Heart left ventricle (tissue), 16 donors: ENCODE data around the gene LITAFD. TPM values are rescaled to one million over a fixed set of nuclear protein-coding genes. Genes with fewer than 3 reads are reported as not detected.

Experiments used
- ATAC-seq, 4 donors: fragments of 200-7000 bp; cut with Tn5 transposase; one replicate each; pipeline ENCODE4 v1.9.1; 2020 to 2022; ENCODE audit warnings: moderate library complexity in 4 of 4, mild to moderate bottlenecking in 3 of 4, moderate number of reproducible peaks in 1 of 4
- DNase-seq, 5 donors: peaks; one replicate each; pipeline ENCODE4 v3.0.0-alpha.2; 2020
- H3K27ac ChIP-seq, 12 donors: fragments of 200-600 bp; sonication (generic) in 4 of 12; one replicate each; pipeline versions ENCODE4 v1.5.0 to v1.8.0; 2016 to 2022; ENCODE audit warnings: mild to moderate bottlenecking in 2 of 12
- H3K27me3 ChIP-seq, 9 donors: fragments of 200-600 bp; sonication (generic) in 2 of 9; one replicate each; pipeline versions ENCODE4 v1.5.1 to v1.8.0; 2016 to 2022; ENCODE audit warnings: mild to moderate bottlenecking in 3 of 9
- H3K36me3 ChIP-seq, 9 donors: fragments of 200-600 bp; sonication (generic) in 2 of 9; one replicate each; pipeline versions ENCODE4 v1.5.0 to v1.8.0; 2018 to 2022; ENCODE audit warnings: mild to moderate bottlenecking in 2 of 9
- H3K4me1 ChIP-seq, 12 donors: fragments of 200-600 bp; sonication (generic) in 4 of 12; one replicate each; pipeline versions ENCODE4 v1.5.0 to v1.8.0; 2016 to 2022; ENCODE audit warnings: mild to moderate bottlenecking in 3 of 12
- H3K4me3 ChIP-seq, 12 donors: fragments of 200-600 bp; sonication (generic) in 4 of 12; one replicate each; pipeline versions ENCODE4 v1.5.0 to v1.8.0; 2017 to 2022; ENCODE audit warnings: mild to moderate bottlenecking in 9 of 12, moderate library complexity in 4 of 12
- H3K9me3 ChIP-seq, 12 donors: fragments of 200-600 bp; sonication (generic) in 4 of 12; one replicate each; pipeline versions ENCODE4 v1.5.0 to v1.8.0; 2016 to 2022; ENCODE audit warnings: mild to moderate bottlenecking in 1 of 12
- CTCF ChIP-seq, 12 donors: fragments of 200-600 bp; sonication (generic) in 4 of 12; IDR thresholded peaks; one replicate each; pipeline versions ENCODE4 v1.5.0 to v1.8.0; 2018 to 2022; ENCODE audit warnings: antibody characterized with exemption in 12 of 12, mild to moderate bottlenecking in 5 of 12
- POLR2A ChIP-seq, 2 donors: fragments of 450-650 bp; IDR thresholded peaks; one replicate each; pipeline ENCODE4 v1.6.1; 2017; ENCODE audit warnings: antibody characterized with exemption in 2 of 2, mild to moderate bottlenecking in 2 of 2, moderate library complexity in 2 of 2
- WGBS, 4 donors: extraction: QIAGEN DNeasy Blood & Tissue Kit in 2 of 4; methylation state at CpG; one replicate each; pipeline versions ENCODE4 v1.1.5 to v1.1.7; 2013 to 2018; 5-methylcytosine and 5-hydroxymethylcytosine counted together
- intact Hi-C, 10 donors: fragments of 100-400 bp; cut with DNase I; formaldehyde crosslinking; loops; one replicate each; pipeline versions ENCODE4 v1.11.1 to v1.14.2; 2022
- polyA plus RNA-seq, 2 donors: library from polyadenylated mRNA; stranded (reverse); fragments of 200-250 nt; gene quantifications; one replicate each; pipeline ENCODE4 v1.2.3, GENCODE V29; 2013
- total RNA-seq, 9 donors: library from RNA; depleted of rRNA in 2 of 9; stranded (reverse); fragments of >200 nt in 2 of 9; fragmentation: NEBNext Ultra II Directional in 3 of 9; extraction: Animal tissue kit (Norgen Biotek cat#: 25700) in 3 of 9; gene quantifications; one replicate each; pipeline versions ENCODE4 v1.1.0 to v1.2.4, GENCODE V29; 2016 to 2023
- donor health status: ischemic (EF 13 %, LVEDD 7.1; RV severe dilation, severe dysfunction).
- donor health status: healthy with polysubstance abuse.
- donor health status: DM: no; HTN: yes; CAD: no.
- donor health status: DM: no; HTN: no; CAD: no.
- donor health status: ischemic (EF 25% LVEDD 6.9; RV normal size, moderate dysfunction).
- donor health status: ischemic (EF 25% LVEDD 5.7; RV mildly dilated, moderate dysfunction).
- donor health status: healthy.
- donor health status: DM: yes; HTN: yes; CAD: no.
- donor health status: ischemic (EF 35%, LVEDD 5.7; RV mildly dilated, moderate dysfunction).
- donor health status: nonischemic (EF 11% LVEDD 7.7; RV severe dilation, severe dysfunction).
- donor health status: DM: yes; HTN: yes; CAD: no.
- donor health status: PGD.
- donor health status: ischemic (EF 29% LVEDD 5.4; RV normal size, mild dysfunction).
- donor health status: nonischemic (EF 23%, LVEDD 6.1; RV moderate dilation, normal function).

LITAFD gene
- total and polyA plus RNA-seq, 11 donors = not detected

DNA sequence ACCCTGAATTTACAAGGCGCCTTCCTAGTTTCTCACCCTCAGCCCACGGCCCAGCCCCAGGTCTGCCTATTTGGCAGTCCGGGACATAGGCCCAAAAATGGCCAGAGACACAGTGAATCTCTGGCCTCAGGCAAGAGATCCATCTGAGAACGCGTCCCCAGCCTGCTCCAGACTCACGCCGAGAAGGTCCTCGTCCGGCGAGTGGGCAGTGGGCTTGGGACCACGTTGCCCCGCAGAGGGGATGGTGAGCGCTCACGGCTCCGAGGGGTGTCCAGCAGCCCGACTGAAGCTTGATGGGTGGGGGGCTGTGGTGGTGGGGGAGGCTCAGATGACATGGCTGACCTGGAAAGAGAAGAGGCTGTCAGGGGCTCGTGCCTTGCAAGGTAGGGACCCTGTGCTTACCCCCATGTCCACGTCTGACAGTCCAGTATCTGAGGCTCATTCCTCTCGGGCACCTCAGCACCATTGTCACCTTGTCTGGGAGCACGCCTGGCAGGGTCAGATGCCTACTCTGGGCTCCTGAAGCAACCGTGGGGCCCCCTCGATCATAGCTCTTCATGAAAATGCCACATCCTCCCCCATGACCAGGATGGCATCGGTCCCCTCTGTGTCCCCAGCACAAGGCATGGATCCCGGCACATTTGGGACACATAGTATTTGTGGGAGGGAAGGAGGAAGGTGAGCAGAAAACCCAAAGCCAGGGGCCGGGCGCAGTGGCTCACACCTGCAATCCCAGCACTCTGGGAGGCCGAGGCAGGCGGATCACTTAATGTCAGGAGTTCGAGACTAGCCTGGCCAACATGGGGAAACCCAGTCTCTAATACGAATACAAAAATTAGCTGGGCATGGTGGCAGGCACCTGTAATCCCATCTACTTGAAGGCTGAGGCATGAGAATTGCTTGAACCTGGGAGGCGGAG is 22.9 kb upstream of the LITAFD start:
- Histone ChIP-seq H3K27ac (peak overlapping the region in 9 of 12 donors; percentile 24 to 95 (median 50)), H3K9me3 (no peaks in the 10 kb centered on the region), H3K27me3 (no peaks in the 10 kb centered on the region), H3K4me3 (no peak overlapping the region), H3K36me3 (peaks cover 0 to 46% (median 36%) of the 10 kb centered on the region in 9 donors), H3K4me1 (peaks cover 0 to 56% (median 32%) of the 10 kb centered on the region in 12 donors)
- no peak for TF ChIP-seq POLR2A (IDR thresholded peaks at IDR 0.05)
- no peak for TF ChIP-seq CTCF (IDR thresholded peaks at IDR 0.05)
- DNase-seq = no peak
- intact Hi-C loops = no loop called here
- ATAC-seq = no peak
- 89 to 96% (median 91%) methylated on average over 24 to 31 of the region's 31 CpGs for WGBS, 4 donors

DNA sequence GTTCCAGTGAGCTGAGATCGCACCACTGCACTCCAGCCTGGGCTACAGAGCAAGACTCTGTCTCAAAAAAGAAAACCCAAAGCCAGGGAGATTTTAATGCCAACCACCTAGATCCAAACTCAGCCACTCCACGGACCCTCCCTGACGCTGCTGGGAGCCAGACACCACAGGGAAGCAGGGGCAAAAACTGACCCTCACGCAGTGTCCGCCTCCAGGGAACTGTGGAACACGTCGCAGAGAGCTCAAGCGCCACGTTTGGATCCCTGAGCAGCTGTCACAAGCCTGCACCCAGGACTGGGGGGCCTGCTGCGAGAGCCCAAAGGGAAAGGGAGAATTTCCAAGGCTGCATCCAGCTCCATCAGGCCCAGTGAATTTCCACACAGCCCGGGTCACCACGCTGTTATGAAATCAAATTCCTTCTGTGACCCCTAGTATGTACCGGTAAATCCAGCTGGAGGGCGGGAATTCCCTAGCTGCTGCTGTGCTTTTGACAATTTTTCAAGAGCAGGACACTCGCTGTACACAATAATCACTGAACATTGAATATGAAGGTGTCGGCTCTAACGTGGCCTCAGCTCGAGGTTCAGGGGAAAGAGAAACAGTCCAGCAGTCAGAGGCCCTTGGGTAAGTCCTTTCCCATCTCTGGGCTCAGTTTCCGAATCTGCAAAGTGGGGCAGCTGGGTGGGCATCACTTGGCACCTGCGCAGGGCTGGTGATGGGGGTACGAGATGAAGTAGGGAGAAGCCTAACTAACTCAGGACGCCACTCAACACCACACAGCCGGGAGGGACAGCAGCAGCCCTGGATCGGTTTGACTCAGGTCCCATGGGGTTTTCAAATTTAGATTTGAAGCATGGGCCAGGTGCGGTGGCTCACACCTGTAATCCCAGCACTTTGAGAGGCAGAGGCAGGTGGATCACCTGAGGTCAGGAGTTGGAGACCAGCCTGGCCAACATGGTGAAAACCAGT is 22.0 kb upstream of the LITAFD start:
- peak overlapping the region in 11 of 12 donors; percentile 24 to 95 (median 50) for H3K27ac ChIP-seq
- H3K4me1 ChIP-seq = peaks cover 0 to 65% (median 42%) of the 10 kb centered on the region in 12 donors

GRCh38 chr16:8861563-8862308 is 20.4 kb upstream of the LITAFD start:
- ATAC-seq = peak; percentile 29 to 60 (median 52)
- Histone ChIP-seq H3K36me3 (peaks cover 0 to 21% (median 14%) of the 10 kb centered on the region in 9 donors), H3K27me3 (no peaks in the 10 kb centered on the region), H3K27ac (peak overlapping the region; percentile 52 to 95 (median 72)), H3K4me1 (peaks cover 0 to 73% (median 51%) of the 10 kb centered on the region in 12 donors), H3K4me3 (peak overlapping the region in 2 of 12 donors; percentile 12), H3K9me3 (no peaks in the 10 kb centered on the region)
- DNase-seq = peak in 4 of 5 donors; percentile 44 to 75 (median 62)
- intact Hi-C loops = no loop called here
- 64 to 74% (median 68%) methylated on average over 9 to 14 of the region's 14 CpGs for WGBS, 4 donors
- TF ChIP-seq POLR2A (IDR thresholded peaks at IDR 0.05) (no peak), CTCF (IDR thresholded peaks at IDR 0.05) (no peak)

More for the DNA sequence above, 22.0 kb upstream of the LITAFD start:
- peak in 1 of 4 donors; percentile 5 for ATAC-seq
- DNase-seq = peak in 1 of 5 donors; percentile 62
- H3K36me3 ChIP-seq = peaks cover 0 to 37% (median 27%) of the 10 kb centered on the region in 9 donors
- TF ChIP-seq CTCF (IDR thresholded peaks at IDR 0.05) = no peak
- TF ChIP-seq POLR2A (IDR thresholded peaks at IDR 0.05) = no peak
- H3K27me3 ChIP-seq = no peaks in the 10 kb centered on the region
- intact Hi-C loops = no loop called here
- 56 to 71% (median 62%) methylated on average over 18 to 25 of the region's 25 CpGs for WGBS, 4 donors
- H3K4me3 ChIP-seq = peak overlapping the region in 2 of 12 donors; percentile 10 to 13
- no peaks in the 10 kb centered on the region for H3K9me3 ChIP-seq
